Measurements from ENCODE around the gene POLA1.

DNA sequence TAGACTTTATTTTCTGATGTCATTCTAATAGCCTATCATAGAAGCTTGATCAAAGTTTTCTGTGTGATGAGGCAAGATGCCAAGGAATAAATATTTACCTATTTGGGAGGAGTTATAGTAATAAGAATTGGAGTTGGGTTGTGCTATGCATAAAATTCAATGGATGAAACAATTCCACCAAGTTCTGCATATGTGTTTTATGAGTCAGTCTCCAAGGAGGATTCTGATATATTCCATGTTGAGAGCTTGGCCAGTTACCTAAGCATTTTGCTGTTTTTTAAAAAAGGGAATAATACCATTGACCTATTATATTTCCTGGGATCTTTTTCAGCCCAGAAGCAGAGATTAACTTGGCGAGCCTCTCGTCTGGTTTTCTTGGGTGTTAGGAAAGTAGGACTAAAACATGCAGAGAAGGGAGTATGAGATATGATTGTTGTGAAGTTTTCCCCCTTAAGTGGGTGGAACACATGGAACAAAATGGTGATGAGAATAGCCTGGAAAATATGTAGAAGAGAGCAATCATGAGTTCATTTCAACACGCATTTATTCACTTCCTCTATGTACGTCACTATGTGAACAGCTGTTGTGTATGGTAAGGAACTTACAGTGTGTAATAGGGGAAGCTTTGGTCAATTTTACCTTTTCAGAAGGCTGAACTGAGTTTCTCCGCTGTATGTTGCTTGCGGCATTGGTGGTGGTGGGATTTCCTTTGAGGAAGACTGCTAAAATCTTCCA, 39.2 kb downstream of the POLA1 start:
- TF ChIP-seq, protein P1, sequence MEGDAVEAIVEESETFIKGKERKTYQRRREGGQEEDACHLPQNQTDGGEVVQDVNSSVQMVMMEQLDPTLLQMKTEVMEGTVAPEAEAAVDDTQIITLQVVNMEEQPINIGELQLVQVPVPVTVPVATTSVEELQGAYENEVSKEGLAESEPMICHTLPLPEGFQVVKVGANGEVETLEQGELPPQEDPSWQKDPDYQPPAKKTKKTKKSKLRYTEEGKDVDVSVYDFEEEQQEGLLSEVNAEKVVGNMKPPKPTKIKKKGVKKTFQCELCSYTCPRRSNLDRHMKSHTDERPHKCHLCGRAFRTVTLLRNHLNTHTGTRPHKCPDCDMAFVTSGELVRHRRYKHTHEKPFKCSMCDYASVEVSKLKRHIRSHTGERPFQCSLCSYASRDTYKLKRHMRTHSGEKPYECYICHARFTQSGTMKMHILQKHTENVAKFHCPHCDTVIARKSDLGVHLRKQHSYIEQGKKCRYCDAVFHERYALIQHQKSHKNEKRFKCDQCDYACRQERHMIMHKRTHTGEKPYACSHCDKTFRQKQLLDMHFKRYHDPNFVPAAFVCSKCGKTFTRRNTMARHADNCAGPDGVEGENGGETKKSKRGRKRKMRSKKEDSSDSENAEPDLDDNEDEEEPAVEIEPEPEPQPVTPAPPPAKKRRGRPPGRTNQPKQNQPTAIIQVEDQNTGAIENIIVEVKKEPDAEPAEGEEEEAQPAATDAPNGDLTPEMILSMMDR (IDR thresholded peaks at IDR 0.05), result no peak
- TF ChIP-seq POLR2A (IDR thresholded peaks at IDR 0.05), result no peak
- TF ChIP-seq POLR2AphosphoS5 (IDR thresholded peaks at IDR 0.05), result no peak
- TF ChIP-seq EP300 (IDR thresholded peaks at IDR 0.05; ENCODE audit: low read depth), result no peak

Measured in transverse colon (tissue), 4 donors.